NCI-H2107 treated with DMSO at 0.1 percent for 48 hours (cell line): Measurements from ENCODE around the gene EFCAB7.

ENCODE experiments used
- DNase-seq: peaks from one replicate; lab custom pipeline; 2025; ENCODE audit not compliant: unreplicated experiment; lab: John Stamatoyannopoulos, UW

The EFCAB7 gene

DNA sequence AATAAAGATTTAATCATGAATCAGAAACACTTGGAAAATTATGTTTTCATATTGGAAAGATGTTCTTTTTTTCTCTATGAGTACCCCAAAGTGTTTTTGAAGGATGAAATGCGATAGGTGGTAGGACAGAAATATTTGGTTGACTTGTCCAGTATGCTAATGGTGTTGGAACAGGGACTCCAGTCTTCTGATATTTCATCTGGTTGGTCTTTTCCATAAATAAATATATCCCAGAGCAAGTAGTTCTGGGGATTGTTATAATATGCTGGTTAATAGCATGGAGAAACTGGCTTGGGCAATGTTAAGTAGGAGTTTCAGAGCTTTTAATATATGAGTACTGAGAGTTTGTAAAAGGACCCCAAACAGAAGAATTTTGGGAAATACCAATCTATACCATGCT, 78.6 kb downstream of the EFCAB7 start:
- no peak for DNase-seq

- DNase-seq: no peak
These were observed 79.3 kb downstream of the EFCAB7 start for GRCh38 chr1:63602629-63603028.

DNA sequence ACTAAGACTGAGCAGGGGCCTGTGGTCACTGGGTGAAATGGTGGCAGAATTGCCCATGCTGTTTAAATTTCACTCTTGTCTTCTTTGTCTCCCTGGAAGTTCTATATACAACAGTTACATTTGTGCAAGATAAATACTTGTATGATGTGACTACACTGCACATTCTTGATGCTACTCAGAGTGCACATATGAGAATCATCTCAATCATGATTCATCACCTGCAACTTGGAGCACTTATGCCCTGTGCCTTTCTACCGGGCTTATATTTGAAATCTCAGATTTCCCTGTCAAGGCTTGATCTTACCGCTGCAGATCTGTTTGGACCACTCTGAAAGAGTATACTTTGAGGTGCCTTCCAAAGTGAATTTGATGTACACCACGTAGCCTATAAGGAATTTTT, 80.5 kb downstream of the EFCAB7 start:
- no peak for DNase-seq

- DNase-seq: no peak
These were observed 84.0 kb downstream of the EFCAB7 start for GRCh38 chr1:63607322-63607721.

DNA sequence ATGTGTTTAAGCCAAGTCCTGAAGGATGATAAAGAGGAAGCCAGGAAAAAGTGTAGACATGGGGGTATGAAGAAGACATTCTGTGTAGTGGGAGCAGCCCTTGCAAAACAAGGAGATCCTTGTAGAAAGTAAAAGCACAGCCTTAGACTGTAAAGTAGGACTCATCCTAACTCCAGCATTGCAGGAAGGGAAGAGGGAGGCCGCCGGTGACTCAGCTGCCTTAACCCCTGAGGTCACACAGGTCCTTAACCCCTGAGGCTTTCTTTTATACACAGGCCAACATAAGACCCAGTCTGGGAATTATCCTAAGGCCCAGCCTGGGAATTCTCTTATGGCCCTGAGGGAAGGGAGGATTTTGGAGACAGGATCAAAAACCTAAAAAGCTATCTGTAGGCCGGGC, 87.9 kb downstream of the EFCAB7 start:
- no peak for DNase-seq

DNA sequence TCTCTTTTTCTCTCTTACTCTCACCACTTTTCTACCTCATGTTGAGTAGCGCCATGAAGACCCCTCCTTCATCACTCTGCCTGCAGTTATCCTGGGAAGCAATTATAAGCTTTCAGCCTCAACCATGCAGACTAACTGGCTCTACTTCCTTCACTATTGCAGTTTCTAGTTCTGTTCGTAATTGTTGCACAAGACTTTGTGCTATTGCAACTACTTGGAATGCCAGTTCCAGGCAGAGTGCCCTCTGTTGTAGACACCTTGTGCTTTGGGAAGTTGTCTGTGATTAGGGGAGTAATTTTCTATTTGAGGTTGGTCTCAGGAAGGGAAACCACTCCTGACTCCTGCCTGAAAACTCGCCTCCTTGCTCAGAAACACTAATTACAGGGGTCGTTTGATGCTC, 89.2 kb downstream of the EFCAB7 start:
- no peak for DNase-seq

- DNase-seq: no peak
These were observed 89.6 kb downstream of the EFCAB7 start for GRCh38 chr1:63612971-63613370.

- DNase-seq: peak; percentile 62
These were observed 92.6 kb downstream of the EFCAB7 start for GRCh38 chr1:63615768-63616420.

DNA sequence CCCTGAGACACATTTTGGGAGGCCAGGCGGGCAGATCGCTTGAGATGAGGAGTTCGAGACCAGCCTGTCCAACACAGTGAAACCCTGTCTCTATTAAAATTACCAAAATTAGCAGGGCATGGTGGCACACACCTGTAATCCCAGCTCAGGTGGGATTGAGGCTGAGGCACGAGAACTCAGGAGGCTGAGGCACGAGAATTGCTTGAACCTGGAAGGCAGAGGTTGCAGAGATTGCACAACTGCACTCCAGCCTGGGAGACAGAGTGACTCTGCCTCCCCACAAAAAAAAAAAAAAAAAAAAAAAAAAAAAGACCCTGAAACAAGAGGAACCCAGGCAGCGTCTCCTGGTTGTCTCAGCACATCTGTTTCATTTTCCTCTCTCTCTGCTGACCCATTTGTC, 94.1 kb downstream of the EFCAB7 start:
- no peak for DNase-seq

GRCh38 chr1:63618011-63618410, 94.7 kb downstream of the EFCAB7 start:
- no peak for DNase-seq

GRCh38 chr1:63619558-63619957, 96.2 kb downstream of the EFCAB7 start:
- no peak for DNase-seq

DNA sequence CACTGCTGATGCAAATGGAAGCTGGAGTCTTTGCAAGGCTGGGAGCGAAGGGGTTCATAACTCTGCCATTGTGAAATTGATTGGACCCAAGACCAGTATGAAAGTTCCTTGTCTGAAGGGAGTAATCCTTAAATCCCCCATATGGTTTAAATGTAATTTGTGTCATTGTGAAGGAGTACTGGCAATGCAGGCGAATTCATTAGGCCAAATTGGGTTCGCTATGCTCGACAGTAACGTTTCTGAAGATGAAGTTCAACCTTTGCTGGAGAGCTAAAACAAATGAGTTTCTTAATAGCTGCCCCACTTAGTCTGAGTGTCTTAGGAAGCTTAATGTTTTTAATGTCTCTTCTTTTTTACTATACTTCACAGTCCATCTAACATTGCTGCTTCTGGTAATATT, 97.3 kb downstream of the EFCAB7 start:
- DNase-seq: no peak

GRCh38 chr1:63621075-63621474, 97.8 kb downstream of the EFCAB7 start:
- DNase-seq: no peak

DNA sequence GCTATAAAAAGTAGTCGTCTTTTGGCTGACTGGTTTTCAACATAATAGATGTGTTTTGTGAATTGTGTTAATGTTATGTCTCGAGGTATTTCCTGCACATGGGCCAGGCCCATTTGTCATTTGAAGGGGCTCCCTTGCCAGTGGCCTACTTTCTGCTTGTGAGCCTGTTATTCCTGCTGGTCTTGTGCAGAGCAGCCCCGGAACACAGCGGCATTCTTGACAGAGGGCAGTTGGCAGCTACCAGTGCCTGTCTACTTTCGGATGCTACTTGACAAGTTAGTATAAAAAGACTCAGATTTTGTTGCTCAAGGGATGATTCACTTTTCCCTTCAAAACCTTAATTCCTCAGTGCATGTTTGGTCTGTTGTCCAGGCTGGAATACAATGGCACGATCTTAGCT, 98.4 kb downstream of the EFCAB7 start:
- no peak for DNase-seq
